Vagina (tissue), 2 donors: ENCODE data around the gene CCDC71. TPM values are rescaled to one million over a fixed set of nuclear protein-coding genes. Genes with fewer than 3 reads are reported as not detected.

Experiments used
- DNase-seq, 2 donors: peaks; one replicate each; pipeline ENCODE4 v3.0.0-alpha.2; 2017; ENCODE audit errors: extremely low spot score in 2 of 2
- H3K27ac ChIP-seq: fragments of 200-600 bp; sonication (generic); one replicate; pipeline ENCODE4 v1.5.1; 2019
- H3K27me3 ChIP-seq: fragments of 200-600 bp; sonication (generic); one replicate; pipeline ENCODE4 v1.5.1; 2019
- H3K36me3 ChIP-seq, 2 donors: fragments of 200-600 bp; sonication (generic); one replicate each; pipeline ENCODE4 v1.5.1; 2017 to 2019
- H3K4me1 ChIP-seq: fragments of 200-600 bp; sonication (generic); one replicate; pipeline ENCODE4 v1.5.1; 2019
- H3K4me3 ChIP-seq, 2 donors: fragments of 200-600 bp; sonication (generic); 1 replicate in 1 of 2; 2 replicates in 1 of 2; pipeline ENCODE4 v1.5.1; 2016 to 2019
- H3K9me3 ChIP-seq: fragments of 200-600 bp; sonication (generic); one replicate; pipeline ENCODE4 v1.5.1; 2019
- POLR2A ChIP-seq, 2 donors: fragments of 450-650 bp; IDR thresholded peaks; one replicate each; pipeline ENCODE4 v1.6.1; 2017; ENCODE audit warnings: antibody characterized with exemption in 2 of 2, mild to moderate bottlenecking in 2 of 2, moderate library complexity in 2 of 2
- POLR2AphosphoS5 ChIP-seq, 2 donors: sonication (generic); formaldehyde crosslinking; IDR thresholded peaks; one replicate each; pipeline ENCODE4 v1.9.0; 2017; ENCODE audit warnings: antibody characterized with exemption in 2 of 2, mild to moderate bottlenecking in 2 of 2, low read depth in 1 of 2; ENCODE audit not compliant: insufficient read depth in 1 of 2
- intact Hi-C: fragments of 100-400 bp; cut with DNase I; formaldehyde crosslinking; loops from one replicate; pipeline ENCODE4 v1.15.1; 2023
- total RNA-seq: library from RNA; depleted of rRNA; stranded (reverse); fragments of >200 nt; gene quantifications from one replicate; pipeline ENCODE4 v1.2.3, GENCODE V29; 2016
- TF ChIP-seq, protein P1 (sequence below), 3 experiments: fragments of 450-650 bp in 2 of 3; fragments of 200-600 bp in 1 of 3; sonication (generic) in 1 of 3; IDR thresholded peaks; one replicate each; pipeline ENCODE4 v1.5.1; 2017 to 2019; ENCODE audit warnings: antibody characterized with exemption in 3 of 3, mild to moderate bottlenecking in 2 of 3, moderate library complexity in 2 of 3

Gene CCDC71
- total RNA-seq, 1 donor from 2014 or later: 30.4 TPM

DNA sequence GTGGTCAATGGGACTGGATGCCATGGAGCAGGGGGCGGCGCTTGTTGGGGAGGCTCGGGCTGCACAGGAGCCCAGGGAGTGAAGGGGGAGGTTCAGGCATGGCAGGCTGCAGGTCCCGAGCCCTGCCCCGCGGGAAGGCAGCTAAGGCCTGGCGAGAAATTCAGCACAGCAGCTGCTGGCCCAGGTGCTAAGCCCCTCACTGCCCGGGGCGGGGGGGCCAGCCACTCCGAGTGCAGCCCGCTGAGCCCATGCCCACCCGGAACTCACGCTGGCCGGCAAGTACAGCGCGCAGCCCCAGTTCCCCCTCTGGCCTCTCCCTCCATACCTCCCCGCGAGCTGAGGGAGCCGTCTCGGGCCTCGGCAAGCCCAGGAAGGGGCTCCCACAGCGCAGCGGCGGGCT is 16.6 kb upstream of the CCDC71 start:
- H3K9me3 ChIP-seq: no peaks in the 10 kb centered on the region
- TF ChIP-seq POLR2A (IDR thresholded peaks at IDR 0.05) (no peak), POLR2AphosphoS5 (IDR thresholded peaks at IDR 0.05; ENCODE audit: insufficient read depth in 1 of 2, low read depth in 1 of 2) (no peak)
- TF ChIP-seq, protein P1, sequence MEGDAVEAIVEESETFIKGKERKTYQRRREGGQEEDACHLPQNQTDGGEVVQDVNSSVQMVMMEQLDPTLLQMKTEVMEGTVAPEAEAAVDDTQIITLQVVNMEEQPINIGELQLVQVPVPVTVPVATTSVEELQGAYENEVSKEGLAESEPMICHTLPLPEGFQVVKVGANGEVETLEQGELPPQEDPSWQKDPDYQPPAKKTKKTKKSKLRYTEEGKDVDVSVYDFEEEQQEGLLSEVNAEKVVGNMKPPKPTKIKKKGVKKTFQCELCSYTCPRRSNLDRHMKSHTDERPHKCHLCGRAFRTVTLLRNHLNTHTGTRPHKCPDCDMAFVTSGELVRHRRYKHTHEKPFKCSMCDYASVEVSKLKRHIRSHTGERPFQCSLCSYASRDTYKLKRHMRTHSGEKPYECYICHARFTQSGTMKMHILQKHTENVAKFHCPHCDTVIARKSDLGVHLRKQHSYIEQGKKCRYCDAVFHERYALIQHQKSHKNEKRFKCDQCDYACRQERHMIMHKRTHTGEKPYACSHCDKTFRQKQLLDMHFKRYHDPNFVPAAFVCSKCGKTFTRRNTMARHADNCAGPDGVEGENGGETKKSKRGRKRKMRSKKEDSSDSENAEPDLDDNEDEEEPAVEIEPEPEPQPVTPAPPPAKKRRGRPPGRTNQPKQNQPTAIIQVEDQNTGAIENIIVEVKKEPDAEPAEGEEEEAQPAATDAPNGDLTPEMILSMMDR (IDR thresholded peaks at IDR 0.05): no peak
- H3K27ac ChIP-seq: no peak overlapping the region
- DNase-seq: no peak
- H3K4me3 ChIP-seq: no peak overlapping the region
- H3K27me3 ChIP-seq: no peaks in the 10 kb centered on the region
- H3K4me1 ChIP-seq: no peaks in the 10 kb centered on the region
- no peaks in the 10 kb centered on the region for H3K36me3 ChIP-seq
- intact Hi-C loops: no loop called here

DNA sequence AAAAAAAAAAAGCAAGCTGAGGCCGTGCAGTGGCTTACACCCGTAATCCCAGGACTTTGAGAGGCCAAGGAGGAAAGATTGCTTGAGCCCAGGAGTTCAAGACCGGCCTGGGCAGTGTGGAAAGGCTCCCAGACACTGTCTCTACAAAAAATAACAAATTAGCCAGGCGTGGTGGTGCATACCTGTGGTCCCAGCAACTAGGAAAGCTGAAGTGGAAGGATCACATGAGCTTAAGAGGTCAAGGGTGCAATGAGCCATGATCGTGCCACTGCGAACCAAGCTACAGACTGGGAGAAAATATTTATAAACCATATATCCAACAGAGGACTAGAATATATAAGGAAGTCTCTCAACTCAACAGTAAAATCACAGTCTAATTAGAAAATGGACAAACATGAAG is 15.2 kb upstream of the CCDC71 start:
- Histone ChIP-seq H3K4me1 (no peaks in the 10 kb centered on the region), H3K36me3 (peaks cover 0 to 8% of the 10 kb centered on the region in 2 donors), H3K27ac (no peak overlapping the region), H3K27me3 (no peaks in the 10 kb centered on the region), H3K4me3 (no peak overlapping the region), H3K9me3 (no peaks in the 10 kb centered on the region)
- TF ChIP-seq POLR2AphosphoS5 (IDR thresholded peaks at IDR 0.05; ENCODE audit: insufficient read depth in 1 of 2, low read depth in 1 of 2) (no peak), POLR2A (IDR thresholded peaks at IDR 0.05) (no peak)
- TF ChIP-seq, protein P1 (IDR thresholded peaks at IDR 0.05): no peak
- intact Hi-C loops: no loop called here
- no peak for DNase-seq

DNA sequence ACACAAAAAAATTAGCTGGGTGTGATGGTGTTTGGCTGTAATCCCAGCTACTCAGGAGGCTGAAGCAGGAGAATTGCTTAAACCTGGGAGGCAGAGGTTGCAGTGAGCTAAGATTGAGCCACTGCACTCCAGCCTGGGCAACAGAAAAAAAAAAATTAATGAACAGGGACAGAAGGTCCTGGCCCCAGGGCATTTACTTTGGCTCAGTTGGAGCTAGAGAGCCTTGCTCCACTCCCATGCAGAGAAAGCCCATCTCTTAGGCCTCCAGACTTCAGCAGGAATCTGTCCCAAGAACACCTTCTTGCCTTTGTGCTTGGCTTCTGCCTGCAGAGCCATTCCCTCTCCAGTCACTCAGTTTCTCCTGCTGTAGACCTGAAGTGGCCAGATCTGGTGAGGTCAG is 14.0 kb upstream of the CCDC71 start:
- DNase-seq: no peak
- Histone ChIP-seq H3K36me3 (peaks cover 0 to 12% of the 10 kb centered on the region in 2 donors), H3K4me1 (no peaks in the 10 kb centered on the region), H3K27ac (no peak overlapping the region), H3K27me3 (no peaks in the 10 kb centered on the region), H3K9me3 (no peaks in the 10 kb centered on the region), H3K4me3 (no peak overlapping the region)
- intact Hi-C loops: no loop called here
- TF ChIP-seq, protein P1 (IDR thresholded peaks at IDR 0.05): no peak
- TF ChIP-seq POLR2A (IDR thresholded peaks at IDR 0.05): no peak
- no peak for TF ChIP-seq POLR2AphosphoS5 (IDR thresholded peaks at IDR 0.05; ENCODE audit: insufficient read depth in 1 of 2, low read depth in 1 of 2)

DNA sequence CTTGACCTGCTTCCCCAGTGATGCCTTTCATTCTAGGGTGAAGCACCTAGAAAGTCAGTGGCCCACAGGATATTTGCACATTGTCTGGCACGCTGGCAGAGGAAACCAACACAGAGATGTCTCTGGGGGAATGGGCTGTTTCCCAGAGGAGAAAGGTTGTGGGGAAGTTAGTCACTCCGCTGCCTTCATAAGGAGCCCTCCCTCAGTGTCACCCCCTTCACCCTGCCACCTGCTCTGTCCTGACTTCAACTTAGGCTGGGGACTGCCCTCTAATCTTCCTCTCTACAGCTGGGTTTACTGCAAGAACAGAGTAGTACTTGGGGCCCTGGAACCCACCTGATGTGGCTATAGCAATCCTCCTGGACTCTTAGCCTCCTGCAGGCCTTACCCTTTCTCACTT is 10.9 kb upstream of the CCDC71 start:
- no peak for DNase-seq
- no peaks in the 10 kb centered on the region for H3K27me3 ChIP-seq
- H3K27ac ChIP-seq: no peak overlapping the region
- no peak for TF ChIP-seq POLR2AphosphoS5 (IDR thresholded peaks at IDR 0.05; ENCODE audit: insufficient read depth in 1 of 2, low read depth in 1 of 2)
- no peak for TF ChIP-seq POLR2A (IDR thresholded peaks at IDR 0.05)
- TF ChIP-seq, protein P1 (IDR thresholded peaks at IDR 0.05): no peak
- H3K4me3 ChIP-seq: no peak overlapping the region
- no peaks in the 10 kb centered on the region for H3K9me3 ChIP-seq
- H3K4me1 ChIP-seq: peaks cover 28% of the 10 kb centered on the region
- intact Hi-C loops: loop anchor here (10.0 kb wide), 1 partner anchor 98 kb away; the partner anchor contains the start of gene C3orf62
- H3K36me3 ChIP-seq: peaks cover 0 to 12% of the 10 kb centered on the region in 2 donors

DNA sequence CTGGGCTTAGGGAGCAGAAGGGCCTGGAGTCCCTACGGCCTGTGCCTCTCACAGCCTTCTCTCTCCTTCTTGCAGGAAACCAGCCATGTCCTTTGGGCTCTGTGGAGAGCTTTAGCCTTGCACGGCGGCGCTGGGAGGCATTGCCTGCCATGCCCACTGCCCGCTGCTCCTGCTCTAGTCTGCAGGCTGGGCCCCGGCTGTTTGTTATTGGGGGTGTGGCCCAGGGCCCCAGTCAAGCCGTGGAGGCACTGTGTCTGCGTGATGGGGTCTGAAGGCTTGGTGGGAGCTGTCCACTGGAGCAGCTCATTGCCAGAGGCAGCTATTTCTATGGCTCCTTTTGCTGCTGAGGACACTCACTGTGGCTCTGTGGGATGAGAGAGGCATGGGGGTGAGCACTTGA is 9.4 kb upstream of the CCDC71 start:
- no peak overlapping the region for H3K27ac ChIP-seq
- TF ChIP-seq POLR2AphosphoS5 (IDR thresholded peaks at IDR 0.05; ENCODE audit: insufficient read depth in 1 of 2, low read depth in 1 of 2): no peak
- TF ChIP-seq, protein P1 (IDR thresholded peaks at IDR 0.05): no peak
- TF ChIP-seq POLR2A (IDR thresholded peaks at IDR 0.05): no peak
- H3K27me3 ChIP-seq: no peaks in the 10 kb centered on the region
- no peak for DNase-seq
- H3K36me3 ChIP-seq: peaks cover 0 to 12% of the 10 kb centered on the region in 2 donors
- intact Hi-C loops: loop anchor here (10.0 kb wide), 1 partner anchor 99 kb away; the partner anchor contains the start of gene C3orf62
- no peaks in the 10 kb centered on the region for H3K9me3 ChIP-seq
- no peak overlapping the region for H3K4me3 ChIP-seq
- H3K4me1 ChIP-seq: peaks cover 37% of the 10 kb centered on the region
